Upper lobe of left lung (tissue), 4 donors: Measurements from ENCODE around the gene STIM1.

ENCODE experiments used
- EP300 ChIP-seq, 4 donors: sonication (generic); formaldehyde crosslinking; IDR thresholded peaks; one replicate each; pipeline ENCODE4 v1.5.1; 2017; ENCODE audit warnings: antibody characterized with exemption in 4 of 4, control low read depth in 2 of 4
- POLR2AphosphoS5 ChIP-seq, 2 donors: sonication (generic); formaldehyde crosslinking; IDR thresholded peaks; one replicate each; pipeline ENCODE4 v1.5.1; 2017; ENCODE audit warnings: antibody characterized with exemption in 2 of 2
- TF ChIP-seq, protein P1 (sequence below), 6 experiments: fragments of 450-650 bp in 4 of 6; fragments of 200-600 bp in 2 of 6; sonication (generic) in 2 of 6; IDR thresholded peaks; one replicate each; pipeline ENCODE4 v1.5.1; 2016 to 2019; ENCODE audit warnings: antibody characterized with exemption in 6 of 6

DNA sequence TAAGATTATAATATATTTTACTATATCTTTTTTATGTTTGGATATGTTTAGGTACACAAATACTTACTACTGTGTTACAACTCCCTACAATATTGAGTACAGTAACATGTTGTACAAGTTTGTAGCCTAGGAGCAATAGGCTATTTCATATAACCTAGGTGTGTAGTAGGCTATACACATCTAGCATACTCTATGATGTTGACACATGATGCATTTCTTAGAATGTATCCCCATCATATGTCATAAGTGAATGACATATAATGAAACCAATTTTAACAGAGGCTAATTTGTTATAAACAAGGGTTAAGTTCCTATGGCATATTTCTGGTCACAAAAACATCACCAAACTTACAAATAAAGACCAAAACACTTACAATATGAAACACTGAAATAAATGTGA, 152.7 kb downstream of the STIM1 start:
- TF ChIP-seq, protein P1, sequence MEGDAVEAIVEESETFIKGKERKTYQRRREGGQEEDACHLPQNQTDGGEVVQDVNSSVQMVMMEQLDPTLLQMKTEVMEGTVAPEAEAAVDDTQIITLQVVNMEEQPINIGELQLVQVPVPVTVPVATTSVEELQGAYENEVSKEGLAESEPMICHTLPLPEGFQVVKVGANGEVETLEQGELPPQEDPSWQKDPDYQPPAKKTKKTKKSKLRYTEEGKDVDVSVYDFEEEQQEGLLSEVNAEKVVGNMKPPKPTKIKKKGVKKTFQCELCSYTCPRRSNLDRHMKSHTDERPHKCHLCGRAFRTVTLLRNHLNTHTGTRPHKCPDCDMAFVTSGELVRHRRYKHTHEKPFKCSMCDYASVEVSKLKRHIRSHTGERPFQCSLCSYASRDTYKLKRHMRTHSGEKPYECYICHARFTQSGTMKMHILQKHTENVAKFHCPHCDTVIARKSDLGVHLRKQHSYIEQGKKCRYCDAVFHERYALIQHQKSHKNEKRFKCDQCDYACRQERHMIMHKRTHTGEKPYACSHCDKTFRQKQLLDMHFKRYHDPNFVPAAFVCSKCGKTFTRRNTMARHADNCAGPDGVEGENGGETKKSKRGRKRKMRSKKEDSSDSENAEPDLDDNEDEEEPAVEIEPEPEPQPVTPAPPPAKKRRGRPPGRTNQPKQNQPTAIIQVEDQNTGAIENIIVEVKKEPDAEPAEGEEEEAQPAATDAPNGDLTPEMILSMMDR (IDR thresholded peaks at IDR 0.05): no peak
- no peak for TF ChIP-seq POLR2AphosphoS5 (IDR thresholded peaks at IDR 0.05)
- TF ChIP-seq EP300 (IDR thresholded peaks at IDR 0.05): no peak
